Hepatocyte (in vitro differentiated cells): ENCODE results near the gene ATAD1.

Experiments
- EZH2 ChIP-seq: fragments of 200-600 bp; sonication (generic); IDR thresholded peaks from 2 replicates; pipeline ENCODE4 v1.6.1; 2016; ENCODE audit warnings: antibody characterized with exemption, mild to moderate bottlenecking, borderline replicate concordance
- TF ChIP-seq, protein P1 (sequence below): fragments of 200-600 bp; sonication (generic); IDR thresholded peaks from 2 replicates; pipeline ENCODE4 v1.5.1; 2016; ENCODE audit warnings: antibody characterized with exemption, mild to moderate bottlenecking; ENCODE audit not compliant: poor library complexity

DNA sequence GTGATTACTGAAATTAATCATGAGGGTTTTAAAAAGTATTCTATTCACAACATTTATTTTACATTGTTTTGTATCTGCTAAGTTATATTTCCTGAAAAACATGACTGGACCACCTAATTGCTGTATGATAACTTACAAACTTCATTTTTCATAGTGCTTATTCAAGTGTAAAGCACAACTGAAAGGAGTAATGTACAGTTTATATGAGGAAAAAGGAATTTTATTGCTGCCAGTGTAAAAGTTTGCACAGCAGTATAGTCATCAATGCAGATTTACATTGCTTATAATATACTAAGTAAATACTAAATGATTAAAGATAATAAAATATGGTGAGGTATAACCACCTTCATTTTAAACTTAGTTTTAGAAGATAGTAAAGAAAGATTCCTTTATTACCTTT, 49.4 kb upstream of the ATAD1 start:
- TF ChIP-seq, protein P1, sequence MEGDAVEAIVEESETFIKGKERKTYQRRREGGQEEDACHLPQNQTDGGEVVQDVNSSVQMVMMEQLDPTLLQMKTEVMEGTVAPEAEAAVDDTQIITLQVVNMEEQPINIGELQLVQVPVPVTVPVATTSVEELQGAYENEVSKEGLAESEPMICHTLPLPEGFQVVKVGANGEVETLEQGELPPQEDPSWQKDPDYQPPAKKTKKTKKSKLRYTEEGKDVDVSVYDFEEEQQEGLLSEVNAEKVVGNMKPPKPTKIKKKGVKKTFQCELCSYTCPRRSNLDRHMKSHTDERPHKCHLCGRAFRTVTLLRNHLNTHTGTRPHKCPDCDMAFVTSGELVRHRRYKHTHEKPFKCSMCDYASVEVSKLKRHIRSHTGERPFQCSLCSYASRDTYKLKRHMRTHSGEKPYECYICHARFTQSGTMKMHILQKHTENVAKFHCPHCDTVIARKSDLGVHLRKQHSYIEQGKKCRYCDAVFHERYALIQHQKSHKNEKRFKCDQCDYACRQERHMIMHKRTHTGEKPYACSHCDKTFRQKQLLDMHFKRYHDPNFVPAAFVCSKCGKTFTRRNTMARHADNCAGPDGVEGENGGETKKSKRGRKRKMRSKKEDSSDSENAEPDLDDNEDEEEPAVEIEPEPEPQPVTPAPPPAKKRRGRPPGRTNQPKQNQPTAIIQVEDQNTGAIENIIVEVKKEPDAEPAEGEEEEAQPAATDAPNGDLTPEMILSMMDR = no peak
- TF ChIP-seq EZH2 = no peak
